ENCODE data around the gene SYNE1.

SYNE1 gene

GRCh38 chr6:152218887-152219286 is 418.3 kb downstream of the SYNE1 start:
- TF ChIP-seq CTCF (conservative IDR thresholded peaks at IDR 0.05; ENCODE audit: low read depth, low read length): no peak
- no peak overlapping the region for H3K4me3 ChIP-seq (ENCODE audit: low read depth, low read length)
- no peak for DNase-seq (ENCODE audit: low read depth)

- no peak for TF ChIP-seq CTCF (conservative IDR thresholded peaks at IDR 0.05; ENCODE audit: low read depth, low read length)
- no peak for DNase-seq (ENCODE audit: low read depth)
- H3K4me3 ChIP-seq (ENCODE audit: low read depth, low read length): no peak overlapping the region
Observed at GRCh38 chr6:152212437-152212836, 424.7 kb downstream of the SYNE1 start.

- H3K4me3 ChIP-seq (ENCODE audit: low read depth, low read length): no peak overlapping the region
- DNase-seq (ENCODE audit: low read depth): no peak
- TF ChIP-seq CTCF (conservative IDR thresholded peaks at IDR 0.05; ENCODE audit: low read depth, low read length): no peak
Observed at GRCh38 chr6:152209211-152209610, 428.0 kb downstream of the SYNE1 start.

- no peak overlapping the region for H3K4me3 ChIP-seq (ENCODE audit: low read depth, low read length)
- TF ChIP-seq CTCF (conservative IDR thresholded peaks at IDR 0.05; ENCODE audit: low read depth, low read length): no peak
- no peak for DNase-seq (ENCODE audit: low read depth)
Observed at GRCh38 chr6:152207915-152208714, 429.0 kb downstream of the SYNE1 start.

- peak; percentile 59 for DNase-seq (ENCODE audit: low read depth)
- no peak overlapping the region for H3K4me3 ChIP-seq (ENCODE audit: low read depth, low read length)
- TF ChIP-seq CTCF (conservative IDR thresholded peaks at IDR 0.05; ENCODE audit: low read depth, low read length): peak; percentile 75
Observed at GRCh38 chr6:152206072-152206818, 430.9 kb downstream of the SYNE1 start.

GRCh38 chr6:152204591-152204990 is 432.6 kb downstream of the SYNE1 start:
- no peak overlapping the region for H3K4me3 ChIP-seq (ENCODE audit: low read depth, low read length)
- TF ChIP-seq CTCF (conservative IDR thresholded peaks at IDR 0.05; ENCODE audit: low read depth, low read length): no peak
- DNase-seq (ENCODE audit: low read depth): no peak

Data from choroid plexus epithelial cell (primary cell).